MCF 10A (cell line): ENCODE measurements around the gene TFAP2B. TPM values are rescaled to one million over a fixed set of nuclear protein-coding genes. Genes with fewer than 3 reads are reported as not detected.

Experiments used
- BruUV-seq: library from RNA; stranded (reverse); fragments of 400-500 nt; replicated peaks from 2 replicates; lab custom pipeline; 2021; lab: Mats Ljungman, UMichigan
- CTCF ChIA-PET: fragments of 300-600 bp; sonication (Branson Sonifier 250); formaldehyde crosslinking; extraction: SDS; loops from one replicate; lab custom pipeline; 2021; ENCODE audit warnings: antibody characterized with exemption, inconsistent platforms; lab: Yijun Ruan, JAX
- POLR2A ChIA-PET: fragments of 300-600, 350-650 bp; sonication (Branson Sonifier 250); formaldehyde crosslinking; extraction: SDS; loops from one replicate; lab custom pipeline; 2020; ENCODE audit warnings: antibody characterized with exemption, inconsistent platforms; lab: Yijun Ruan, JAX
- DNase-seq: peaks from one replicate; pipeline ENCODE4 v3.0.0-alpha.2; 2018; ENCODE audit not compliant: unreplicated experiment
- H3K27ac Mint-ChIP-seq: one replicate; pipeline ENCODE4 v1.8.0; 2022; ENCODE audit warnings: mild to moderate bottlenecking, low read depth, mixed read lengths; ENCODE audit not compliant: unreplicated experiment
- H3K27me3 Mint-ChIP-seq: one replicate; pipeline ENCODE4 v1.8.0; 2022; ENCODE audit warnings: mixed read lengths; ENCODE audit not compliant: insufficient read depth, unreplicated experiment
- H3K36me3 Mint-ChIP-seq: one replicate; pipeline ENCODE4 v1.8.0; 2022; ENCODE audit warnings: mild to moderate bottlenecking, moderate library complexity, mixed read lengths; ENCODE audit not compliant: insufficient read depth, unreplicated experiment
- H3K4me1 Mint-ChIP-seq: one replicate; pipeline ENCODE4 v1.8.0; 2022; ENCODE audit warnings: mixed read lengths; ENCODE audit not compliant: insufficient read depth, unreplicated experiment
- H3K4me3 Mint-ChIP-seq: one replicate; pipeline ENCODE4 v1.8.0; 2022; ENCODE audit warnings: mild to moderate bottlenecking, moderate library complexity, mixed read lengths; ENCODE audit not compliant: unreplicated experiment
- H3K9me3 Mint-ChIP-seq: one replicate; pipeline ENCODE4 v1.8.0; 2022; ENCODE audit warnings: mixed read lengths; ENCODE audit not compliant: unreplicated experiment
- intact Hi-C: fragments of 100-400 bp; cut with micrococcal nuclease; formaldehyde crosslinking; loops from 2 replicates; pipeline ENCODE4 v1.14.1; 2022
- total RNA-seq: library from RNA; stranded (reverse); gene quantifications from 2 replicates; pipeline ENCODE4 v1.2.3, GENCODE V29; 2022
- TF ChIP-seq, protein P1 (sequence below): fragments of 200-600 bp; IDR thresholded peaks from one replicate; pipeline ENCODE4 v1.8.0; 2022; ENCODE audit warnings: antibody characterized with exemption, mild to moderate bottlenecking; ENCODE audit not compliant: unreplicated experiment

Gene TFAP2B
- total RNA-seq, 1 experiment from 2014 or later = not detected

DNA sequence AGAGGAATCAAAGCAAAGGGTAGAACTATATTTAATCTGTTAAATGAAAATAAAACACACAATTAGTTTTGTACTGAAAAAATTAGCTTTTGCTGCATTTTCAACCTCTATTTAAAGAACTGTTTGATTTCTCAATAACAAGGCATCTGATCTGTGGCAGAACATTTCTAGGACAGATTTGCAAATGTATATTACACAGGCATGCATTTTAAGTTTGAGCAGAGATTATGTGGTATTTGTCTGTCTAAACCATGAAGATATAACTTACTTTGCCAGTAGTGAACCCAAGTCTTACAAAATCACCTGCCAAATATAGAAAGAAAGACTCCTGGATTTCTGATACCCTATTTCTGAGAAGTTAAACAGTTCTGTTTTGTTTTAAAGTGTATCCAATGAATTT is 71.9 kb downstream of the TFAP2B start:
- H3K4me1 Mint-ChIP-seq = no peaks in the 10 kb centered on the region
- intact Hi-C loops = no loop called here
- CTCF ChIA-PET = interaction anchor here (1.1 kb wide), 1 partner anchor 16 kb away, joined by 4 read pairs; no protein-coding TSS in a partner anchor
- no peak overlapping the region for H3K27ac Mint-ChIP-seq
- DNase-seq = no peak
- H3K9me3 Mint-ChIP-seq = no peaks in the 10 kb centered on the region
- TF ChIP-seq, protein P1, sequence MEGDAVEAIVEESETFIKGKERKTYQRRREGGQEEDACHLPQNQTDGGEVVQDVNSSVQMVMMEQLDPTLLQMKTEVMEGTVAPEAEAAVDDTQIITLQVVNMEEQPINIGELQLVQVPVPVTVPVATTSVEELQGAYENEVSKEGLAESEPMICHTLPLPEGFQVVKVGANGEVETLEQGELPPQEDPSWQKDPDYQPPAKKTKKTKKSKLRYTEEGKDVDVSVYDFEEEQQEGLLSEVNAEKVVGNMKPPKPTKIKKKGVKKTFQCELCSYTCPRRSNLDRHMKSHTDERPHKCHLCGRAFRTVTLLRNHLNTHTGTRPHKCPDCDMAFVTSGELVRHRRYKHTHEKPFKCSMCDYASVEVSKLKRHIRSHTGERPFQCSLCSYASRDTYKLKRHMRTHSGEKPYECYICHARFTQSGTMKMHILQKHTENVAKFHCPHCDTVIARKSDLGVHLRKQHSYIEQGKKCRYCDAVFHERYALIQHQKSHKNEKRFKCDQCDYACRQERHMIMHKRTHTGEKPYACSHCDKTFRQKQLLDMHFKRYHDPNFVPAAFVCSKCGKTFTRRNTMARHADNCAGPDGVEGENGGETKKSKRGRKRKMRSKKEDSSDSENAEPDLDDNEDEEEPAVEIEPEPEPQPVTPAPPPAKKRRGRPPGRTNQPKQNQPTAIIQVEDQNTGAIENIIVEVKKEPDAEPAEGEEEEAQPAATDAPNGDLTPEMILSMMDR = no peak
- BruUV-seq = no TSS peak
- H3K4me3 Mint-ChIP-seq = no peak overlapping the region
- no peaks in the 10 kb centered on the region for H3K27me3 Mint-ChIP-seq
- POLR2A ChIA-PET = no interaction called here
- no peaks in the 10 kb centered on the region for H3K36me3 Mint-ChIP-seq

DNA sequence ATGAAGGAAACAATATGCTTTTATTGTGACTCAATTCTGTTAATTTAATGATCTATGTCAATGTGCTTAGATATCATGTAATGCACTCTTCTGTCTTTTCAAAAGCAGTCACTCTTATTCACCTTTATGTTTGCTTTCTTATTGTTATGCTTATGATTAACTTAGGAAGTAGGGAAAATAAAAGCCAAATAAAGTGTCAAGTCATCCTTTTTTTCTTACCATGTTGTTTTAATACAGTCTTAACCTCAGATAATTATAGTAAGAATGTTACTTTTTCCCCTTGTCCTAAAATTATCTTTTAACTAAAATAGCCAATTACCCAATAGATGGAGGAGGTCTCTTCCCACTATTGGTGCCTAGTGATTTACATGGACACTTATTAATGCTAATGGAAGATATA is 72.6 kb downstream of the TFAP2B start:
- H3K9me3 Mint-ChIP-seq = no peaks in the 10 kb centered on the region
- ChIA-PET POLR2A (no interaction called here), CTCF (no interaction called here)
- H3K4me1 Mint-ChIP-seq = no peaks in the 10 kb centered on the region
- TF ChIP-seq, protein P1 = no peak
- H3K27ac Mint-ChIP-seq = no peak overlapping the region
- BruUV-seq = no TSS peak
- H3K36me3 Mint-ChIP-seq = no peaks in the 10 kb centered on the region
- H3K4me3 Mint-ChIP-seq = no peak overlapping the region
- intact Hi-C loops = no loop called here
- no peaks in the 10 kb centered on the region for H3K27me3 Mint-ChIP-seq
- DNase-seq = no peak

Other genes with a start within 250 kb of the TFAP2B start
- gene TFAP2D, start 105.3 kb upstream of the TFAP2B start, total RNA-seq = not detected in 2 replicates